ELR (cell line): Measurements from ENCODE around the gene DPY19L3.
A peak's percentile ranks its signal among the peaks of the same experiment; 100 is the strongest.
"Not testable (repeated sequence)": the region's sequence is repeated elsewhere in the genome, so short reads cannot be mapped to it uniquely, and the experiment has no call there.

Experiments
- DNase-seq: peaks from one replicate; pipeline ENCODE4 v3.0.0-alpha.2; 2015; ENCODE audit warnings: low read depth

Gene DPY19L3

DNA sequence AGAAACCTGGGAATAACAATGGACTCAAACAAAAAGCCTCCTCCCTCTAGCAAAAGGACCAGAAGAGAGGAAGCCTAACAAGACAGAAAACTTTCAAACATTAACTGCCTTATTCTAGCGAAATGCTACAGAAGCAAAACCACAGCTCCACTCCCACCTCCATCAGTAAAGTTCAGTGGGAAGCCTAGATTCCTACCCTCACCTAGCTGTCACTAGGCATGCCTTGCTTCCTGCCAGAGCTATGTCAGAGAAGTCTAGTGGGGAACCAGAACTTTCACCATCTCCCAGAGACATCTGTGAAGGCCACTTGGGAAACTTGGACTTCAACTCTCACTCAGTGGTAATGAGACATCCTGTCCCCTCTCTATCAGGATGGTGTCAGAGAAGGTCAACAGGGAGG lies 37.1 kb downstream of the DPY19L3 start:
- no peak for DNase-seq

DNA sequence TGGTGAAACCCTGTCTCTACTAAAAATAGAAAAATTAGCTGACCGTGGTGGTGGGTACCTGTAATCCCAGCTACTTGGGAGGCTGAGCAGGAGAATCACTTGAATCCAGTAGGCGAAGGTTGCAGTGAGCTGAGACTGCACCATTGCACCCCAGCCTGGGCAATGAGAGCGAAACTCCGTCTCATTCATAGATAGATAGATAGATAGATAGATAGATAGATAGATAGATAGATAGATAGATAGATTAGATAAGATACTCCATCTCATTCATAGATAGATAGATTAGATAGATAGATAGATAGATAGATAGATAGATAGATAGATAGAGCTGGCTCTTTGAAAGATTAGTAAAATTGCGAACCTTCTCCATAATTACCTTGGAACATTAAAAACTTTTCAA lies 42.0 kb downstream of the DPY19L3 start:
- not testable (repeated sequence) for DNase-seq

DNA sequence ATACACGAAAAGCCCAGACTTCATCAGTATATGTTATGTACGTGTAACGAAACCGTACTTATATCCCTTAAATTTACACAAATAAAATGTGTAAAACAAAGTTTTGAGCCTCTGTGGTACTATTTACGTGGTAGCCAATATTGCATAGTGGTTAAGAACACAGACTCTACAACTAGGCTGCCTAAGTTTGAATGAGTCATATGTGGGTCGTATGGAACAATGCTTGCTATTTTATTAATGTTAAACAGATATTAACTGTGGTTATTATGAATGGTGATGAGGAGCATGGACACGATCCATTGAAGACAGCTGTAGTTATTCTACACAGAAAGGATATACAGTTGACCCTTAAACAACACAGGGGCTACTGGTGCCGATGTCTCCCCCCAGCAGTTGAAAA lies 42.5 kb downstream of the DPY19L3 start:
- no peak for DNase-seq

DNA sequence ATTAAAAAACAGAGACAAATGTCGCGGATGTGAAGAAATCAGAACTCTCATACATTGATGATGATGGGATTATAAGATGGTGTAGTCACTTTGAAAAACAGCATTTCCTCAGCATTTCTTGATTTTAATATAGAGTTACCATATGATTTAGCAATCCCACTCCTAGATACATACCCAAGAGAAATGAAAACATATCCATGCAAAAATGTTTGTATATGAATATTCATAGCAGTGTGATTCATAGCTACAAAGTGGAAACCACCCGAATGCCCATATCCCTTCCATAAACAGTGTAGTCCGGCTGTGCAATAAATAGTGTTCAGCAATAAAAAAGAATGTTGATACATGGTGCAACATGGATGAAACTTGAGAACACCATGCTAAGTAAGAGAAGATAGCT lies 44.6 kb downstream of the DPY19L3 start:
- no peak for DNase-seq

DNA sequence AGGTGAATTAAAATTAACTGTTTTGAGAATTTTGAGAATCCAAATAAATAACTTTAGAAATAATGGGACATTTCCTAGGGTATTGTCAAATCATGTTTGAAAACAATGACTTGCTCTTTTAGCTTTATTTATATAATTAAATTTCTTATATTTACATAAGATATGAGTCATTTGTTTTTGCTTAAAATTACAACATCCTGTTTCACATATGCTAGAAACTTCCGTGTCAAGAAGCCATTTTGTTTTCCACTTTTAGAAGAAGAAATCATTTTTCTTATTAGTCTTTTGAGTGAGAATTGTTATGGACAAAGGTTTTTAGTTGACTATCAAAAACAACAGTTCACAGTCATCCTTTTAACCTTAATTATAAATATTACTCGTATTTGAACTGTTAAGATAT lies 48.2 kb downstream of the DPY19L3 start:
- peak; percentile 56 for DNase-seq

DNA sequence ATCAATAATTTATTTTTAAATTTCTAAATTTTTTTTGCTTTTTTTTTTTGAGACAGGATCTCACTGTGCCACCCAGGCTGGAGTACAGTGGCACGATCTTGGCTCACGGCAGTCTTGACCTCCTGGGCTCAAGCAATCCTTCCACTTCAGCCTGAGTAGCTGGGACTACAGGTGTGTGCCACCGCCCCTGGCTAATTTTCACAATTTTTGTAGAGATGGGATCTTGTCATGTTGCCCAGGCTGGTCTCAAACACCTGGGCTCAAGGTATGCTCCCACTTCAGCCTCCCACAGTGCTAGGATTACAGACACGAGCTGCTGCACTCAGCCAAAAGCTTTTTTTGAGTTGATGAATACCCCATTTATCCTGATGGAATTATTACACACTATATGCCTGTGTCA lies 50.8 kb downstream of the DPY19L3 start:
- DNase-seq = no peak

DNA sequence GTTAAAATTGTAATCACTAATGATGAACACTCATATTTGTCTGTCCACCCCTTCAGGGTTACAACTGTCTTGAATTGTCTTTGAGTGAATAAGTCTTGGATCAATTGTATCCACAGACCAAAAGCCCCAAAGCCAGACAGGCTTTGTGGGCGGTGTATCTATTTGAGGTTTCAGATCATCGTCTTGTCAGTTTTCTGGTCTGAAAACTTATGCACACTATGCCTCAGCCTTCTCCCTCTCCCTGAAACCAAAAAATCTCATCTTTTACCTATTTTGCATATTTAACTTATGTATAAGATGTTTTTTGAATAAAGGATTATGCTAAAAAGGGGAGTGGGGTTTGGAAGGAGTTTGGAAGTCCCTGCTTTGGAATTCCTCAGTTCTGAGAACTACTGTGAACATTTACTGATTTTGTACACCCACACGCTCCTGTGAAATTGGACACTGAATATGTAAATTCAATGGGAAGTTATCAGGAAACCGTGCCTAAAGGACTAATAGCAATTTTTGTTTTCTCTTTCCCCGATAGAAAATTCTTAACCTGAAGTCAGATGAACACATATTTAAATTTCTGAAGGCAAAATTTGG lies 52.1 kb downstream of the DPY19L3 start:
- no peak for DNase-seq

DNA sequence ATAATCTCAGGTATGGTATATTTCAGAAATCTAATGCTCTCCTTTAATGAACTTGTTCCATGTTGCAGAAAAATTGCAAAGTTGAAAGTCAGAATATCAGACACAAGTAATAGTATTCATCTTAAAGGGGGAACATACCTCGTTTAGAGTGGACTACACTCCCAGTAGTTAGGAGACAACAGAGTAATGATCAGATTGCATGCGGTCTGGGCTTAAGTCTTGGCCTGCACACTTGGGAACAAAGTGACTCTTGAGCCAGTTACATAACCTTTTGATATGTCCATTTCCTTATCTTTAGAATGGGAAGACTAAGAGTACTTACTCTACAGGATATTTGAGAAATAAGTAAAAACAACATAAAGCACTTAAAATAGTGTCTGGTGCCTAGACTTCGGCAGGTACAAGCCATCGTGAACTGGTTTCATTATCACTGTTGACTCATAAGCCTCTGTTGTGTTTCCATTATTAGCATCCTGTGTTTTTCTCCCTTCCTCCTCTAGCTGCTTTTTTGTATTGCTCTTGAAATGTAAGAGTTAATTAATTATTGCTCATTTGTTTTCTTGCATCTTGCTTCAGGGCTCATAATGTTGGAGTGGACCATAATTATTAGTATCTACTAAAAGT lies 53.0 kb downstream of the DPY19L3 start:
- DNase-seq = no peak

DNA sequence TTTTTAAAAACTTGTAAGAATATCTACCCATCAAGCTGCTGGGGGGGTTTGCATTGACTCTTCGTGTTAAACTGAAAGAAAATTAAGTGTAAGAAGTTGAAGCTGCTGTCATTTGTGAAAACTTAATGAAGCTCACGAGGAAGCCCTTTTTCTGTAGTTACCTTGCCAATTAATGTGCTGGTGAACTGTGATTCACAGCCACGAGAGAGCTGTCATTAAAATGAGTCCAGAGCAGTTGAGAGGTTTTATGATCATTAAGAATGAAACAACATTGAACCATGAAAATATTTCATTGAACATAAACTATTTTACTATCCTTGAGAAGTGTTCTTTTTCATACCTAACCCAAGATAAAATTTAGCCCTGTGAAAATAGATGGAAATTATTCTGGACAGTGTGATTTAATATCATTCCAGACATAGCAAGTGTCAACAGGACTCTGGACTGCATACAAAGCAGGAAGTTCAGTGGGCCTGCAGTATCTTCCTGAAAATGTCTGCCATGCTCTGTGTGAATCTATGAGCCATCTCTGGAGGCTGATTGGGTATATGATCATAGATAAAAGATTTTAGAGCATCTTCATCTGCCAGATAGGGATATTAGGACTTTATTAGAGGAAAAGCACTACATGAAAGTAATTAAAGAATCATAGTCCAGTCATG lies 53.8 kb downstream of the DPY19L3 start:
- no peak for DNase-seq

DNA sequence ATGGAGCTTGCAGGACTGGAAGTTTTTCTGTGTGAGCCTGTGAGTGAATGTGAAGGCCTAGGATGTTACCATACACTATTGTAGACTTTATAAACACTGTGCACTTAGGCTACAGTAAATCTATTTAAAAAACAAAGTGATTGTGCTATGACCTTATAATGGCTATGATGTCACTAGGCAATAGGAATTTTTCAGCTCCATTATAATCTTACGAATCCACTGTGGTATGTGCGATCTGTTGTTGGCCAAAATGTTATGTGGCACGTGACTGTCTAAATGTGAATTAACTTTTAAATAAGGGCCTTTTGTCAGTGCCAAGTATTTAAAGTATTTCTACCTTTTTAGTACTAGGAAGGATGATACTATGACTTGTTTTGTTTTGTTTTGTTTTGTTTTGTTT lies 54.9 kb downstream of the DPY19L3 start:
- DNase-seq = no peak

DNA sequence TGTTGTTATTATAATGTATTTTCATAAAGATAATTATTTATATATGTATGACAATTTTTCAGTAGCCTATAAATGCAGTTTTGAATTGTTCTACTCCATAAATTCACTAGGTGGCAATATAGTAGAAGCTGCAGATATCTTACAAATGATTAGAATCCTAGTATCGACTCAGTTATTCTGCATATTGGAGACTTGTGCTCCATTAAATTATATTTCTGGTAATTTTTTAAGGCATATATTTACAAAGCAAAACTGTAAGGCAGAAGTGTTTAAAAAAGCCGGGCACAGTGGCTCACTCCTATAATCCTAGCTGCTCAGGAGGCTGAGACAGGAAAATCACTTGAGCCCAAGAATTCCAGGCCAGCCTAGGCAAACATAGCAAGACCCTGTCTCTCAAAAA lies 58.7 kb downstream of the DPY19L3 start:
- peak; percentile 38 for DNase-seq

DNA sequence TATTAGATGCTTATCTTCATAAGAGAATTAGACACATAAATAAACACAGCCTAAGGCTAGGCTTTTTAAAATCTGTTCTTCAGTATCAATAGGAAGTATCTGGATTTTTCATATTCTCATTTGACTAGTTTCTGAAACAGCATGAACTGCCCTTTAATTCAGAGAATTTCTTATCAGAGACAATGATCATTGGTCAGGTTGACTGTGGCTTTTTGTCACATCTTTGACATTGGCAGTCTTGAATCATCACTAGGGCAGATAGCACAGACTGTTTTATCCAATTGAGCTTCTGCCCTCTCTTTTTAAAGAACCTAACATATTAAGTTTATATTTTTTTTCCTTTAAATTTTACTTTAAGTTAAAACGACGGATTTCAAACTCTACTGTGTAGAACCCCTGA lies 59.6 kb downstream of the DPY19L3 start:
- DNase-seq = no peak

DNA sequence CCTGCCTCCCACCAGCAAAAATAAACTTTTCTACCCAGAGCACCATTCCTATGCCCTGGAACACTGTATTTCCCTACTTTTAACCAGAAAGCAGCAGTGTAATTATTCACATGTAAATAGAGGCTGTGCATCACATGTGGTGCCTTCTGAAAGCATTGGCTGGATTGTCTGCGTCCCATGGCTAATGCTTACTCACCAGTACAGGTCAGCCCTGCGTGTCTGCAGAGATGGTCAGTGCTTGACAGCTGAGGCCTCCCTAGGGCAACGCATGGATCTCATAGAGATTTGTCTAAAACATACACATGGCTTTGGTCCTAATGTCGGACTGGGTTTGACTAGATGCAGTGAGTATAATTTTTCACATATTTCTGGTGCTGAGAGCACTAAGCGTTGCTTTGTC lies 64.2 kb downstream of the DPY19L3 start:
- peak; percentile 78 for DNase-seq

DNA sequence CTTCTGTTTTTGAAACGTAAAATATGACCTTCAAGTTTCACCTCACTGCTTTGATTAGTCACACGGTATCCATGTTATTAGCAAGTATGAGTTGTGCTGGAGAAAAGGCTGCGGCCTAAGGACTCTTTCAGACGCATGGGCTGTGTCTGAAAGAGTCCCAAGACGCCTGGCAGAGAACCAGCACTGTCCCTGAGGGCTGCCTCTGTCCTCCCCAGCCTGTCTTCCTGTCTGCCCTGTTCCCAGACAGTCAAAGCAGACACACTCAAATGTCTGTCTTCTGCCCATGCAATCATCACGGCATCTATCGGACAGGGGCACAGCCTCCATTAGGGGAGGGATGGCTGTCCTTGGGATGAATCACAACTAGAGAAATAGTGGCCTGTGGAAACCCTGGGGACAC lies 65.5 kb downstream of the DPY19L3 start:
- DNase-seq = no peak

DNA sequence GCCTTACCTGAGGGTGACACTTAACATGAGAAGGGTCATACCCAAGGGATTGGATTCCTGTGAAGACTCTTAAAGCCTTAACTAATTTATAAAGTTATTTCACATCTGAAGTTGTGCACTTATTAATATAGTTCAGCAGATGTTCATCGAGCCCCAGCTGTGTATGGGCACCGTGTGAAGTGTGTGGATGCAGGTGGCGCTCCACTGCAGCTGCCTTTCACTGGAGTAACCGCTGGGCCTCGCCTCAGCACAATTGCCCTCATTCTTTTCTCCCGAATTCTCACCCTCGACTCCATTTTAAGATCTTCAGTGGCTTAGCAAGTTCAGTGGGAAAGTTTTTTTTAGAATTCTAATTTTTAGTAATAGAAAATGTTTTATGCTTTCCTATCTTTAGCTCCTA lies 66.2 kb downstream of the DPY19L3 start:
- DNase-seq = no peak

DNA sequence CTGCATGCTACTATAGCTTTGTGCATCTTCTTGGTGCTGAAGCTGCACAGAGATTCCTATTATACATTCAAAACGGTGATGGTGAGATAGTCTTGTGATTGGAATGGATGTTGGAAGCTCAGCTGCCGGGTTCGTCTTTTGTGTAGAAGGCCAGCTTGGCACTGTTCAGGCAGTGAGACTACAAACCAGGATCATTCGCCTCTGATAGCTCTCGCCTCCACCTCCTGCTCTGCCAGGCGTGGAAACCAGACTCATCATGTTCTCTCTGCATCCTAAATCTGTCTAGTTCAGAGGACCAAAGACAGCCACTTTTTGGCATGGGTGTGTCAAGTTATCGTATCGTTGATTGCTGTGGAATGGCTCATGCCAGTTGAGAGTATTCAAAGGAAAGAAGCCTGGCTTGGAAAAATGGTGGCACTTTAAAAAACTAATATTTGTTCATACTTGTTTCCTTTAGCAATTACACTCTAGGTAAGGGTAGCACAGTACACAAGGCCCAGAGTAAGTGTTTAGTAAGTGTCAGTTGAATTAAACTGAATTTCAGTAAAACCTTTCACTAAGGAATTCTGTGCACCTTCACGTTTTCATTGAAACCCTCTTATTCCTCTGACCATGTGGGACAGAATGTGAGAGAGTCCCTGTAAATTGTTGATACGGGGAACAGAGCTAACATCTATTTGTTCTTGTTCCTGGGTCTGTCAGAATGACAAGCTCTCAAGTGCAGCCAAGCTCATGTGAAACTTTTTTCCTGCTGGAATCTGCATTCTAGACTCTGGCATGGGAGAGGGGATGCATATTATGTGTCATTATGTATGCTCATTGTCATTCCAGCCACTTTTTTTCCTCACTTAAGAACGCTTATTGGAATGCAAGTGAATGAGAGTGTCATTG lies 69.8 kb downstream of the DPY19L3 start:
- DNase-seq = no peak

DNA sequence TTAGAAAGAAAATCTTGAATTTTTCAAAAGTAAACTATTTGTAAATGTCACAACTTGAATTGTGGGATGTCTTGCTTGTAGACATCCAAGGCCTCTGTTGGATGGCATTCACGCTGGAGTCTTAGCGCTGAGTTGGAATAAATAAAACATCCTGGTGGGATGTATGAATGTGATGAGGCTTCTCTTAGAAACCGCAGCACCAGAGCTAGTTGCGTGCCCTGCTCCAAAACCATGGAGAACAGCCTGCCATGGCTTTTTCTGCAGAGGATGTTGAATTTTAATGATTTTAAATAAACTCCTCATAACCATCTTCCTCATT lies 70.4 kb downstream of the DPY19L3 start:
- DNase-seq = no peak

DNA sequence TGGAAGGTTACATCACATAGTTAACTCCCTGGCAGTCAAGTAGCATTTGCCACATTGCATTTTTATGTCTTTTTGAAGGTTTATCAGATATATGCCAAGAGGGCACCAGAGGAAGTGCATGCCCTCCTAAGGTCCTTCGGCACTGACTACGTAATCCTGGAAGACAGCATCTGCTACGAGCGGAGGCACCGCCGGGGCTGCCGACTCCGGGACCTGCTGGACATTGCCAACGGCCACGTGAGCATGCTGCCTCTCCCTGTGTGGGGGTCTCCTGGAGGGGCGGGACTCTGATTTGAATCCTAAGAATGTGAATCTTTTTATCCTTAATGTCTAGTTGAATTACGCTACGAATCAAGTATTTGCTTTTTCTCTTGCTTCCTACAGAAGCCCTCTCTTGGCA lies 74.8 kb downstream of the DPY19L3 start:
- no peak for DNase-seq

DNA sequence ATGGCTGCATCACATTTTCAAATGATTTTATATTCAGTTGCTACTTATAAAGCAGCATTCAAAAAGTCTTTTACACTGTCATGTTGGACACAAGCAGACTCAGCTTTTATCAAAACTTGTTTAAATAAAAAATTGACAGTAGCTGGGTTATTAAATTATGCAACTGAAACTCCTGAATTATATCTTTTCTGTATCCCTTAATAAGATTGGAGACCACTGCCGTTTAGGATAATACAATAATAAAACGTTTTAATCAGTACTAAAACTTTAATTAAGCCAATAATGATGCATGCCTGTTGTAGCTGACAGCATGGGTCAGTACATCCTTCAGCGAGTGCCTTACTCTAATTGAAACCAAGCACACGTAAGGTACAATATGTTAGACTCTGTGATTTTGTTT lies 78.0 kb downstream of the DPY19L3 start:
- DNase-seq = no peak

DNA sequence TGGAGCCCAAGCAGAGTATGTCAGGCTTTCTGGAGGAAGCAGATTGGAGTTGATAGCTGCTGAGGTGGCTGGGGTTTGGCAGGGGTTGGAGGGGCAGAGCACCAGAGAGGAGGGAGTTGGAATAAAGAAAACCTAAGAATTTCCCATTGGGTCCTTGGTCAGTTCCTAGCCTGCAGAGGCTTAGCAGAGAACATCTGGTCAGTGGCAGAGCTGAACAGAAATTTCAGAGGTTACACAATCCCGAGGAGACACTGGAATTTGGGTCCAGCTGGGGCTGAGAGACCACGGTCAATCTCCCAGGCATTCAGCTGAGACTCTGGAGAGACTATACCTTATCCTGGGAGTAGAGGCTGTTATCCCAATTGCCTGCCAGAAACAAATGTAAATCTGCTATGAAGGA lies 84.4 kb downstream of the DPY19L3 start:
- DNase-seq = no peak

DNA sequence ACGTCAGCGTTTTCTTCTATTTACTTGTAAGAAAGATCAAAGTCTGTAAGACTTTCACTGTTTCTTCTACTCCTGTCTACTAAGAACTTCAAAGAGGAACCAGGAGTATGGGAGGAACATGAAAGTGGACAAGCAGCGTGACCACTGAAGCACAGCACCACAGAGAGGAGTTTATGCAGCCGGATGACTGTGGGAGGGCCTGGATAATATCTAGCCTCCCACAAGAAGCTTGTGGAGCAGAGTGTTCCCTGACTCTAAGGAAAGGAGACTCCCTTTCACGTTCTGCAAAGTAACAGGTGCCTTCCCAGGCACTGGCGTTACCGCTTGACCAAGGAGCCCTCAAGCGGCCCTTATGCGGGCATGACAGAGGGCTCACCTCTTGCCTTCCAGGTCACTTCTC lies 91.8 kb downstream of the DPY19L3 start:
- no peak for DNase-seq

DNA sequence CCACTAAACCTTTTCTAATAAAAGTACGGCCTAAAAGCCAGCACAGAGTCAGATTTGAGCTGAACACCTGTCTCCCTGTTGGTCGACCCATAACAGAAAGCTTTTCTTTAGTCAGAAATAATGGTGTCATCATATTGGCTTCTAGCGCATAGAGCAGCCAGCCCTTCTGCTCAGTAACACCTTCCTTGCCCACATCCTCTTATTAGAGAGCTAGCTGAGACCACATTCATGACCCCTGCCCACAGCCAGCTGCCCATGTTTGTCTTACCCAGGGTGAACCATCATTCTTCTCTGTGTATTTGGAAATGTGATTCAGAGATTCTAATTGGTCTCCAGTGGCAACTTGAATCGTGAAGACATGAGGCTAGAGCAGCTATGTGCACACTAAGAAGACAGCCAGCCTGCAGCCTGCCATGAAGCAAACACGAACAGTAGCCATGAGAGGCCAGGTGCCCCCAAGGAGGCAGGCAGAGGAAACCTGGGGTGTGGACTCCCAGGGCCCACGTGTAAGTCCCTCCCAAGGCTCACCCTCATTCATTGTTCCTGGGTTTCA lies 93.2 kb downstream of the DPY19L3 start:
- no peak for DNase-seq

DNA sequence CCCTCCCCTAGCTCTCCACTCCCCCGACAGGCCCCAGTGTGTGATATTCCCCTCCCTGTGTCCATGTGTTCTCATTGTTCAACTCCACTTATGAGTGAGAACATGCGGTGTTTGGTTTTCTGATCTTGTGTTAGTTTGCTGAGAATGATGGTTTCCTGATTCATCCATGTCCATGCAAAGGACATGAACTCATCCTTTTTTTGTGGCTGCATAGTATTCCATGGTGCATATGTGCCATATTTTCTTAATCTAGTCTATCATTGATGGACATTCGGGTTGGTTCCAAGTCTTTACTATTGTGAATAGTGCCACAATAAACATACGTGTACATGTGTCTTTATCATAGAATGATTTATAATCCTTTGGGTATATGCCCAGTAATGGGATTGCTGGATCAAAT lies 106.9 kb downstream of the DPY19L3 start:
- DNase-seq = not testable (repeated sequence)
